Neuron (in vitro differentiated cells): ENCODE results near the gene GPC3.
A peak's percentile ranks its signal among the peaks of the same experiment; 100 is the strongest.

Experiments used
- H2AFZ ChIP-seq: one replicate; pipeline ENCODE4 v1.6.1; 2013; ENCODE audit warnings: low read depth, mild to moderate bottlenecking, inconsistent platforms, low read length, moderate library complexity
- H3K27me3 ChIP-seq: one replicate; pipeline ENCODE4 v1.6.1; 2013; ENCODE audit warnings: low read length; ENCODE audit not compliant: insufficient read depth
- H3K36me3 ChIP-seq: one replicate; pipeline ENCODE4 v1.6.1; 2013; ENCODE audit warnings: low read length; ENCODE audit not compliant: insufficient read depth
- H3K4me1 ChIP-seq: one replicate; pipeline ENCODE4 v1.6.1; 2013; ENCODE audit warnings: low read length; ENCODE audit not compliant: insufficient read depth
- H3K4me3 ChIP-seq: 2 replicates; pipeline ENCODE4 v1.5.1; 2013; ENCODE audit warnings: mild to moderate bottlenecking, low read length, moderate library complexity
- H3K9me3 ChIP-seq: one replicate; pipeline ENCODE4 v1.6.1; 2013; ENCODE audit warnings: low read length

GPC3 gene

DNA sequence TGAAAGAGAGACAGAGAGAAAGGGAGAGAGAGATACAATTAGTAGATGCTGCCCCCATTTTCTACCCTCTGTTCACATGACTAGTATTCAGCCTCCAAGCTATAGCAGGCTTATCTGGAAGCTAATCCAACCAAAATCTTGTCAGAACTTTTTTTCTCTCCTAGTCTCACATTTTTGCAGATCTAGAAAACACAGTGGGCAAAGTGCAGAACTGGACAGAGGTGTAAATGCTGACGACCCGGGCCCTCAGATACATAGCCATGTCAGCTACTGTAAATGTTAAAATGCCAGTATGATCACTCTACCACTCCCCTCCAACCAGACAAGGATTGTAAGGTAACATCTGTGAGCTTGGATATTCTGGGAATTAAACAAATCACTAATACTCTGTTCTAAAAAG lies 34.3 kb downstream of the GPC3 start:
- no peak overlapping the region for H2AFZ ChIP-seq
- H3K4me1 ChIP-seq = no peaks in the 10 kb centered on the region
- no peak overlapping the region for H3K4me3 ChIP-seq
- no peaks in the 10 kb centered on the region for H3K36me3 ChIP-seq
- H3K9me3 ChIP-seq = no peaks in the 10 kb centered on the region
- no peaks in the 10 kb centered on the region for H3K27me3 ChIP-seq

DNA sequence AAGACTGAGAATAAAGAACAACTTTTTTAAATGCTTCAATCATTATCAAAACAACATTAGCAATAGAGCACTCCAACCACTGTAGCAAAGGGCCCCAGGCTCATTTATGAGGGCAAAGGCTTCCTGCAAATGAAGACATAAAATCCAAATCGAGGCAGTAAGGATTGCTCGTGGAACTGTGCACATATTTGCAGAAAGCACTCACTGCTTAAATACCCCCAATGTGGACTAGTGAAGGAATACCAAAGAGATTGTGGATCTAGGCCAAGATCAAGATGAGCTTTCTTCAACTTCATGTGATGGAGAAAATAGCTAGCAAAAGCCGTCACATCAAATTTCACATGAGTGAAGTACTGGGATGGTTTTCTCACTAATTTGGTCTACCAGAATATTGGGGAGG lies 35.2 kb downstream of the GPC3 start:
- H3K36me3 ChIP-seq = no peaks in the 10 kb centered on the region
- no peaks in the 10 kb centered on the region for H3K9me3 ChIP-seq
- H3K4me1 ChIP-seq = no peaks in the 10 kb centered on the region
- H3K4me3 ChIP-seq = no peak overlapping the region
- H2AFZ ChIP-seq = no peak overlapping the region
- no peaks in the 10 kb centered on the region for H3K27me3 ChIP-seq

DNA sequence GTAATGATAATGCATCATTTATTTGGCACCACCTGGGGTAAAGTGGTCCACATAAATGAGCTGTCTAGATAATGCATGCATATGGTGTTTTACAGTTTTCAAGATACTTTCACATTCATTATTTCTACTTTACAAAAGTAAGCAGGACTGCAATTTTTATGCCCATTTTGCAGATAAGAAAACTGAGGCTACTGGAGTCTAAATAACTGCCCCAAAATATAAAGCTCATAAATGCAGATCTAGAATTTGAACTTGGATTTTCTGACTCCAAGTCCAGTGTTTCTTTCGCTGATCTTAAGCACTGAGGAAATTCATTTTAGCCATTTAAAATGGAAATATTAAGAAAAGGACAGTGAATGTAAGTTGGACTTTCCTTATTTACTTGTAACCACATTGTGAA lies 36.5 kb downstream of the GPC3 start:
- H3K27me3 ChIP-seq = no peaks in the 10 kb centered on the region
- no peaks in the 10 kb centered on the region for H3K36me3 ChIP-seq
- no peak overlapping the region for H3K4me3 ChIP-seq
- no peak overlapping the region for H2AFZ ChIP-seq
- no peaks in the 10 kb centered on the region for H3K4me1 ChIP-seq
- no peaks in the 10 kb centered on the region for H3K9me3 ChIP-seq

DNA sequence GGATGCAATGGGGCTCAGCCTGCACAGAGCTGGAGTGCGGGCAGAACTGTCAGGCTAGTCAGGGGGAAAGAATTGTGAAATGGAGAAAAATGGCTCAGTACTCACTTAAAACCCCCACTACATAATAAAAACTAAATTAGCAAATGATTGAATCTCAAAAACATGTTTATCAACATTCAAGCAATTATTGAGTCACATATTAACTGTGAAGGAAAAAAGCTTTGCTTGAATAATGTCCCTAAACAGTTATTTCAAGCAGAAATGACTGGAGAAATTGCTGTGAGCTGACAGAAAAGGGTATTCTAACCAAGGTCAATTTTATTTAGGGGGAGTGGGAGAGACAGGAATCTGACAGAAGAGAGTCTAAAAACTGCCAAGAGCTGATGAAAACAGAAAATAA lies 37.4 kb downstream of the GPC3 start:
- Histone ChIP-seq H2AFZ (no peak overlapping the region), H3K27me3 (no peaks in the 10 kb centered on the region), H3K4me3 (no peak overlapping the region), H3K9me3 (no peaks in the 10 kb centered on the region), H3K4me1 (no peaks in the 10 kb centered on the region), H3K36me3 (no peaks in the 10 kb centered on the region)

DNA sequence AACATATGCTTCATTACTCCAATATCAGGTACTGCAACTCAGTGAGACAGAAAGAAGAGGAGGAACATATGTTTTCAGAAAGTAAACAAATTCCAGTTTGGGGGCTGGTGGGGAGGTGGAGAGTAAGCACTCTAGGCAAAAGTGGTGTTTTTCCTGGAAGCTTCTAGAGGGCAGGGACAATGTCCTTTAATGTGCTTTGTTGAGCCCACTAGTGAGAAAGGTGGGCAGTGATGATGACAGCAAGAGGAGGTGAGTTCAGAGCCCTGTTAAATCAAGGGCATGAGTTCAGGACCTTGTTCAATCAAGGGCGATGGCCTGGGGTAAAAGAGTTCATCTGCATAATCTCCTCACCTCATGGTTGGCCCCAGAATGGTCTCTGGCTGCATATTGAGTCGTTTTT lies 38.4 kb downstream of the GPC3 start:
- Histone ChIP-seq H2AFZ (no peak overlapping the region), H3K4me3 (no peak overlapping the region), H3K4me1 (no peaks in the 10 kb centered on the region), H3K27me3 (no peaks in the 10 kb centered on the region), H3K36me3 (no peaks in the 10 kb centered on the region), H3K9me3 (no peaks in the 10 kb centered on the region)

DNA sequence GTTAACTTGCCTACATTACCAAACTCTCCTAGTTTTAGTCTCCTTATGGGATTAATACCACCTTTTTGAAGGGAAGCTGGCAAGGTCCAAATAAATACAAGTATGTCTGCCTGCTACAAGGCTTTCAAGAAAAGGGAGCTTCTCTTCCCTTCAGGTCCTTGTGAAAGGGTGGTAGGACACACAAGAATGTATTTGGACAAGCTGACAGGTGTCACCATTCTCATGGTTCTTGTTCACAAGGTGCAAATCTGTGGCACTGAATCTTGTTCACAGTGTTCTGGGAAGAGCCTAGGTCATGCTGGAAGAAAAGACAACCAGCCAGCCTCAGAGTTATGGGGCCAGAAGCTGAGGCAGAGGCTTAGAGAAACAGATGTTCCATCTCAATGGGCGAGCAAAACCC lies 41.9 kb downstream of the GPC3 start:
- Histone ChIP-seq H2AFZ (no peak overlapping the region), H3K27me3 (no peaks in the 10 kb centered on the region), H3K36me3 (no peaks in the 10 kb centered on the region), H3K4me3 (no peak overlapping the region), H3K4me1 (no peaks in the 10 kb centered on the region), H3K9me3 (no peaks in the 10 kb centered on the region)

DNA sequence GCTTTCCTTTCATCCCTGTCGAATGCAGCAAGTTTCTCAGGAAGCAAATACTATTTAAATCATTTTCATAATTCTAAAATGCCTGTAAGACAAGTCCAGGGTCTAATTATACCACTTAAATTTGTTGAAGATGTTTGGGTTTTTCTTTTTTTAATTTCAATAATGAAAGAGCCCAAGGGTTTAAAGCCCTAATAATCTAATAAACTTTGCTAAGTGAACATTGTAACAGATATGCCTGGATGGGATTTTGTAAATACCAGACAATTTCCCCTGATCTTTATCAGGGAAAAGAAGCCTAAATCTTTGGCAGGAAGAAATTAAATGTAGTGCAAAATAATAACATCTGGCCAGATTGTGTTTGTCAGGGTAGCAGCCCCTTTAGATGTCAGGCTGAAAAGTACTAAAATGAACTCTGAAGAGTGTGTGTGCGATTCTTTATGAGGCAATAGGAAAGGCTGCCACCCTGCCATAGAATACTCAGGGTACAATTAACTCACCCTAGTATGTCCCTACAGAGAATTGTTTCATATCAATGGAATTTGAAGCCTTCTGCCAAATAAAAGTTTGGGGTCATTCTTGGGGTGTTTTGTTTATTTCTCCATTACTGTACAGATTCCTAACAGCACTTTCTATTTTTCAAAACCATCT lies 45.6 kb downstream of the GPC3 start:
- Histone ChIP-seq H3K27me3 (no peaks in the 10 kb centered on the region), H2AFZ (no peak overlapping the region), H3K4me3 (no peak overlapping the region), H3K4me1 (peaks cover 7% of the 10 kb centered on the region), H3K9me3 (no peaks in the 10 kb centered on the region), H3K36me3 (no peaks in the 10 kb centered on the region)

DNA sequence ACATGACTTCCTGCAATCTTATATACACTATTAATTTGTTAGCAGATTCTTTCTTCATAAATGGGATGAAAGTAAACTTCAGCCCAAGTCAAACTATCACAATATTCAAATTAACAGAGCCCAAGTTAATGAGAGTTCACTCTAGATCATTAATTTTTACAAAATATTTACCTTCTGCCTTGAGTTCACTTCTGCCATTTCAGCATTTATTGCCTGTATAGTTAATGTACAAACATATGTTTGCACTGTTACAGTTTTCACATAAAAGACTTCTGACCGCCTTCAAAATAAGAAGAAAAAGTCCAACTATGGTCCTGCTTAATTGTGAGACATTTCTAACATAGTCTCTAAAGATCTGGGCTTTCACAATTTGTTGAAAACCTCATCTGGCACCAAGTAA lies 46.9 kb downstream of the GPC3 start:
- Histone ChIP-seq H3K4me1 (peaks cover 8% of the 10 kb centered on the region), H3K9me3 (no peaks in the 10 kb centered on the region), H2AFZ (no peak overlapping the region), H3K36me3 (no peaks in the 10 kb centered on the region), H3K4me3 (no peak overlapping the region), H3K27me3 (no peaks in the 10 kb centered on the region)

DNA sequence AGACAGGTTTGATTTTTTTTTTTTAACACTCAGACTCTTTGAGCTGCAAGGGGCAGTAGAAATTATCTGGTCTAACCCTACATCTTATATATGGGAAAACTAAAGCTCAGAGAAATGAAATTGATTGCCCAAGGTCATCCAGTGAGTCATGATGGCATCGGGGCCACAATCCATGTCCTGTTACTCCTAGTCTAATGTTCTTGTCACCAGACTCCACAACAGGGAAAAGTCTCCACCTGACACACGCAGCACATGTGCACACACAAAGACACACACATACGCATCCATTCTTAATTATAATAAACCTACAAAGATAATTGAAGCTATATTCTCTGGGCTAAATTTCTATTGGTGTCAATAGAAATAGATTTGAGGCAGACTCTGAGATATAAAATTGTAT lies 48.4 kb downstream of the GPC3 start:
- H3K36me3 ChIP-seq = no peaks in the 10 kb centered on the region
- no peaks in the 10 kb centered on the region for H3K27me3 ChIP-seq
- H3K4me1 ChIP-seq = peaks cover 8% of the 10 kb centered on the region
- H3K4me3 ChIP-seq = no peak overlapping the region
- no peaks in the 10 kb centered on the region for H3K9me3 ChIP-seq
- H2AFZ ChIP-seq = no peak overlapping the region

DNA sequence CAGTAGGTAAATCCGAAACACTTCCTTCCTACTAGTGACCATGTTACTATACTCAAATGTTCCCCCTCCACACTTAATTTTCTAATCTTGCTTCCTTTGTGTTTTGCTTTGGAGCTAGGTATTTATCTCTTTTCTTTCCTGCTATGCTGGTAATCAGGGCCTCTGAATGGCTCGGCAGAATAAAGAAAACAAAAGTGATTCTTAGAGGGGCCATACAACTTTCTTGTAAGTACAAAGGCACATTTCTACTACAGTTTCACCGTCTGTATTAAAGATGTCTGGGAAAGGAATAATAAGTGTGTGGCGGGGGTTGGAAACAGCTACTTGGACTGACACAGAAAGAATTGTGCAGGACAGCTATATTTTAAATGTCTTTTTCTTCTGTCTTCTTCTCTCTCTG lies 50.3 kb downstream of the GPC3 start:
- Histone ChIP-seq H3K27me3 (no peaks in the 10 kb centered on the region), H3K9me3 (no peaks in the 10 kb centered on the region), H3K36me3 (no peaks in the 10 kb centered on the region), H3K4me1 (peaks cover 8% of the 10 kb centered on the region), H2AFZ (peak overlapping the region; percentile 53), H3K4me3 (no peak overlapping the region)

DNA sequence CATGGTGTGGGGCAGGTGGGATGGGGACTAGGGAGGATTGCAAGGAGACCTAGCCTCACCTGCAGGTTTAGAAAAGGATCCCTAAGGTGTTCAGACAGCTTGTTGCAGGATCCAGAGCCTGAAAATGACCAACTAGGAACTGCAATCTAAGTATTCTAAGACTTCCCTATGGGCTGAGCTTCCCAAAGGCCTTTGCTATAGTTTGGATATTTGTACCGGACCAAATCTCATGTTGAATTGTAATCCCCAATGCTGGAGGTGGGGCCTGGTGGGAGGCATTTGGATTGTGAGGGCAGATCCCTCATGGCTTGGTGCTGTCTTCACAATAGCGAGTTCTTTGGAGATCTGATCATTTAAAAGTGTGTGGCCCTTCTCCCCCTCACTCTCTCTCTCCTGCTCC lies 52.1 kb downstream of the GPC3 start:
- no peaks in the 10 kb centered on the region for H3K9me3 ChIP-seq

DNA sequence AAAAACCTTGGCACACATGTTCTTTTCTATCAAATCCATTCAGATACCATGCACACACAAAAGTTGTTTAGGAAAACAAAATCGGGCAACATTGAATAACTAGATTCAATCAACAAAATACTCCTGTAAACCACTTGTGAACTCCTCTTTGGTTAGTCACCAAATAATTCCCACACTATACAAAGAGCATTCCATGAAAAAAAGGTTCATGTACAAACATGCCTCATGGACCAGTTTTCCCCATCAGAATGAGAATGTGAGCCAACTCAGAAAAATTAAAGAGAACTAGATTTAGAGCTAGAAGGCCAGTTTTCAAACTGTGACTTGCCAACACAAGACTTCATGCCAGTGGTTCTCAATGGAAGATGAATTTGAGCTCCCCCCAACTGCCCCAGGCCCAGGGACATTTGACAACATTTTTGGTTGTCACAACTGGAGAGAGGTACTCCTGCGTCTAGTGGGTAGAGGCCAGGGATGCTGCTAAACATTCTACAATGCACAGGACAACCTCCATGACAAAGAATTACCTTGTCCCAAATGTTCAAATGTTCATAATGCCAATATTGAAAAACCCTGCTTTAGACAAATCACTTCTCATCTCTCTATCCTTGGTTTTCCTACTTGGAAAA lies 55.4 kb downstream of the GPC3 start:
- Histone ChIP-seq H3K4me3 (no peak overlapping the region), H2AFZ (no peak overlapping the region), H3K4me1 (peaks cover 3% of the 10 kb centered on the region), H3K9me3 (no peaks in the 10 kb centered on the region), H3K36me3 (no peaks in the 10 kb centered on the region), H3K27me3 (no peaks in the 10 kb centered on the region)

More for the DNA sequence above, 52.1 kb downstream of the GPC3 start:
- H3K27me3 ChIP-seq = no peaks in the 10 kb centered on the region
- H2AFZ ChIP-seq = no peak overlapping the region
- peaks cover 8% of the 10 kb centered on the region for H3K4me1 ChIP-seq
- H3K36me3 ChIP-seq = no peaks in the 10 kb centered on the region
- H3K4me3 ChIP-seq = no peak overlapping the region

DNA sequence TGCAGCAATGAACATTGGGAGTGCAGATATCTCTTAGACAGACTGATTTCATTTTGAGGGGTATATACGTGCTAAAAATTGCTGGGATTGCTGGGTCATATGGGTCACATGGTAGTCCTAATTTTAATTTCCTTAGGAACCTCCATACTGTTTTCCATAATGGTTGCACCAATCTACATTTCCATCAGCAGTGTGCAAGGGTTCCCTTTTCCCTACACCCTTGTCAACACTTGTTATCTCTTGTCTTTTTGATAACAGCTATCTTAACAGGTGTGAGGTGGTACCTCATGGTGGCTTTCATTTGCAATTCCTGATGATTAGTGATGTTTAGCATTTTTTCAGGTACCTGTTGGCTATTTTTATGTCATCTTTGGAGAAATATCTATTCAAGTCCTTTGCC lies 57.0 kb downstream of the GPC3 start:
- no peaks in the 10 kb centered on the region for H3K36me3 ChIP-seq
- H3K27me3 ChIP-seq = no peaks in the 10 kb centered on the region
- H3K4me1 ChIP-seq = no peaks in the 10 kb centered on the region
- no peaks in the 10 kb centered on the region for H3K9me3 ChIP-seq
- H3K4me3 ChIP-seq = no peak overlapping the region
- H2AFZ ChIP-seq = no peak overlapping the region

DNA sequence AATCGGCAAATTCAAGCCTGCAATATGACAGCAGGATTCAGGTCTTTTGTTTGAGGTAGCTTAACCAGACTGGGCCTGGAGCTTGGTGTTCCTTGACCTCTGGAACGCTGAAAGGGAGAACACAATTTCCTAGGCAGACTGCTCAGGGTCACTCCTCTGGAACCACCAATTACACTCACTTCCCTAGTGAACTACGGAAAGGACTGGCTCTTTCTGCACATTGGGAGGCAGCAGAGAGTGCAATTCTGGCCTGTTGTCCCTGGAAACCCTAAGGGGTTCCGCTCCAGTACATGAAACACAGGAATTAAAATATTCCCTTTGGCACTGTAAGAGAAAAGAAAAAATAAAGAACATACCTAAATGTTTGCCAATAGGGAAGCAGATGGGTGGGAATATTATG lies 58.6 kb downstream of the GPC3 start:
- H3K4me3 ChIP-seq = no peak overlapping the region
- H3K4me1 ChIP-seq = peaks cover 4% of the 10 kb centered on the region
- no peaks in the 10 kb centered on the region for H3K27me3 ChIP-seq
- no peak overlapping the region for H2AFZ ChIP-seq
- no peaks in the 10 kb centered on the region for H3K9me3 ChIP-seq
- H3K36me3 ChIP-seq = no peaks in the 10 kb centered on the region
